Vagina (tissue), 2 donors: Measurements from ENCODE around the gene EMSY. TPM values are rescaled to one million over a fixed set of nuclear protein-coding genes. Genes with fewer than 3 reads are reported as not detected.

Experiments
- DNase-seq, 2 donors: peaks; one replicate each; pipeline ENCODE4 v3.0.0-alpha.2; 2017; ENCODE audit errors: extremely low spot score in 2 of 2
- H3K27ac ChIP-seq: fragments of 200-600 bp; sonication (generic); one replicate; pipeline ENCODE4 v1.5.1; 2019
- H3K27me3 ChIP-seq: fragments of 200-600 bp; sonication (generic); one replicate; pipeline ENCODE4 v1.5.1; 2019
- H3K36me3 ChIP-seq, 2 donors: fragments of 200-600 bp; sonication (generic); one replicate each; pipeline ENCODE4 v1.5.1; 2017 to 2019
- H3K4me1 ChIP-seq: fragments of 200-600 bp; sonication (generic); one replicate; pipeline ENCODE4 v1.5.1; 2019
- H3K4me3 ChIP-seq, 2 donors: fragments of 200-600 bp; sonication (generic); 1 replicate in 1 of 2; 2 replicates in 1 of 2; pipeline ENCODE4 v1.5.1; 2016 to 2019
- H3K9me3 ChIP-seq: fragments of 200-600 bp; sonication (generic); one replicate; pipeline ENCODE4 v1.5.1; 2019
- CTCF ChIP-seq, 3 experiments: fragments of 450-650 bp in 2 of 3; fragments of 200-600 bp in 1 of 3; sonication (generic) in 1 of 3; IDR thresholded peaks; one replicate each; pipeline ENCODE4 v1.5.1; 2017 to 2019; ENCODE audit warnings: antibody characterized with exemption in 3 of 3, mild to moderate bottlenecking in 2 of 3, moderate library complexity in 2 of 3
- POLR2A ChIP-seq, 2 donors: fragments of 450-650 bp; IDR thresholded peaks; one replicate each; pipeline ENCODE4 v1.6.1; 2017; ENCODE audit warnings: antibody characterized with exemption in 2 of 2, mild to moderate bottlenecking in 2 of 2, moderate library complexity in 2 of 2
- POLR2AphosphoS5 ChIP-seq, 2 donors: sonication (generic); formaldehyde crosslinking; IDR thresholded peaks; one replicate each; pipeline ENCODE4 v1.9.0; 2017; ENCODE audit warnings: antibody characterized with exemption in 2 of 2, mild to moderate bottlenecking in 2 of 2, low read depth in 1 of 2; ENCODE audit not compliant: insufficient read depth in 1 of 2
- intact Hi-C: fragments of 100-400 bp; cut with DNase I; formaldehyde crosslinking; loops from one replicate; pipeline ENCODE4 v1.15.1; 2023
- total RNA-seq: library from RNA; depleted of rRNA; stranded (reverse); fragments of >200 nt; gene quantifications from one replicate; pipeline ENCODE4 v1.2.3, GENCODE V29; 2016

Gene EMSY
- total RNA-seq, 1 donor from 2014 or later, result 31.2 TPM

- intact Hi-C loops, result no loop called here
- Histone ChIP-seq H3K4me3 (peak overlapping the region; percentile 80 to 97), H3K9me3 (no peaks in the 10 kb centered on the region), H3K27me3 (no peaks in the 10 kb centered on the region), H3K27ac (peak overlapping the region; percentile 96), H3K4me1 (peaks cover 25% of the 10 kb centered on the region), H3K36me3 (peaks cover 0 to 2% of the 10 kb centered on the region in 2 donors)
- peak in 1 of 2 donors; percentile 93 for DNase-seq
- TF ChIP-seq POLR2A (IDR thresholded peaks at IDR 0.05), result peak in 1 of 2 donors; percentile 40
- no peak for TF ChIP-seq CTCF (IDR thresholded peaks at IDR 0.05)
- peak; percentile 45 to 59 for TF ChIP-seq POLR2AphosphoS5 (IDR thresholded peaks at IDR 0.05; ENCODE audit: insufficient read depth in 1 of 2, low read depth in 1 of 2)
Observed at GRCh38 chr11:76445121-76446084, 585 bp downstream of the EMSY start.

GRCh38 chr11:76448506-76448905 is 3.7 kb downstream of the EMSY start:
- H3K9me3 ChIP-seq, result no peaks in the 10 kb centered on the region

DNA sequence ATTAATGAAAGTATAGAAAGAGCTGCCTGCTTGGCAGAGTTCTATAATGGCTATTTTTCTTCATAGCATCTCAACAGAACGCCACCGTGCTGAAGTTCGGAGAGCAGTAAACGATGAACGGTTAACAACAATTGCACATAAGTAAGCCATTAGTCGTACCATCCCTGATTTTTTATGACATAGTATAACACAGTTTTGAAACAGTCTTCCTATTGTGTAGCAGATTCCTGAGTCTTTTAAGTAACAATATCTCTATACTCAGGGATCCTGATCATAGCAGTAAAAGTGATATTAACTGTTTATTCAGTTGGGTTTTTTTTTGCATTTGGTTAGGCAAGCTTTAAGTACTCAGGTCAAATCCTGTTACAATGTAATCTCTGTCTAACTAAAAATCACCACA is 8.4 kb downstream of the EMSY start:
- TF ChIP-seq POLR2AphosphoS5 (IDR thresholded peaks at IDR 0.05; ENCODE audit: insufficient read depth in 1 of 2, low read depth in 1 of 2), result no peak
- no peak for TF ChIP-seq POLR2A (IDR thresholded peaks at IDR 0.05)
- TF ChIP-seq CTCF (IDR thresholded peaks at IDR 0.05), result no peak
- intact Hi-C loops, result no loop called here
- Histone ChIP-seq H3K4me3 (no peak overlapping the region), H3K27ac (no peak overlapping the region), H3K4me1 (no peaks in the 10 kb centered on the region), H3K36me3 (peaks cover 0 to 16% of the 10 kb centered on the region in 2 donors), H3K9me3 (no peaks in the 10 kb centered on the region), H3K27me3 (no peaks in the 10 kb centered on the region)
- DNase-seq, result no peak

More at GRCh38 chr11:76448506-76448905, 3.7 kb downstream of the EMSY start:
- no peak overlapping the region for H3K4me3 ChIP-seq
- no peak for DNase-seq
- intact Hi-C loops, result no loop called here
- H3K27me3 ChIP-seq, result no peaks in the 10 kb centered on the region
- TF ChIP-seq POLR2A (IDR thresholded peaks at IDR 0.05), result no peak
- TF ChIP-seq POLR2AphosphoS5 (IDR thresholded peaks at IDR 0.05; ENCODE audit: insufficient read depth in 1 of 2, low read depth in 1 of 2), result no peak
- no peak for TF ChIP-seq CTCF (IDR thresholded peaks at IDR 0.05)
- H3K4me1 ChIP-seq, result peaks cover 17% of the 10 kb centered on the region
- H3K36me3 ChIP-seq, result peaks cover 0 to 16% of the 10 kb centered on the region in 2 donors
- H3K27ac ChIP-seq, result no peak overlapping the region

GRCh38 chr11:76455331-76455730 is 10.5 kb downstream of the EMSY start:
- Histone ChIP-seq H3K36me3 (peaks cover 0 to 23% of the 10 kb centered on the region in 2 donors), H3K9me3 (no peaks in the 10 kb centered on the region), H3K27ac (no peak overlapping the region), H3K4me1 (no peaks in the 10 kb centered on the region), H3K27me3 (no peaks in the 10 kb centered on the region), H3K4me3 (no peak overlapping the region)
- no peak for DNase-seq
- TF ChIP-seq CTCF (IDR thresholded peaks at IDR 0.05), result no peak
- TF ChIP-seq POLR2AphosphoS5 (IDR thresholded peaks at IDR 0.05; ENCODE audit: insufficient read depth in 1 of 2, low read depth in 1 of 2), result no peak
- TF ChIP-seq POLR2A (IDR thresholded peaks at IDR 0.05), result no peak
- intact Hi-C loops, result no loop called here

GRCh38 chr11:76455931-76456330 is 11.1 kb downstream of the EMSY start:
- DNase-seq, result no peak
- Histone ChIP-seq H3K9me3 (no peaks in the 10 kb centered on the region), H3K4me1 (no peaks in the 10 kb centered on the region), H3K4me3 (no peak overlapping the region), H3K36me3 (peaks cover 0 to 17% of the 10 kb centered on the region in 2 donors), H3K27ac (no peak overlapping the region), H3K27me3 (no peaks in the 10 kb centered on the region)
- intact Hi-C loops, result no loop called here
- TF ChIP-seq CTCF (IDR thresholded peaks at IDR 0.05) (no peak), POLR2AphosphoS5 (IDR thresholded peaks at IDR 0.05; ENCODE audit: insufficient read depth in 1 of 2, low read depth in 1 of 2) (no peak), POLR2A (IDR thresholded peaks at IDR 0.05) (no peak)
